Mesangial cell (primary cell): Measurements from ENCODE around the gene WDR5. TPM values are rescaled to one million over a fixed set of nuclear protein-coding genes. Genes with fewer than 3 reads are reported as not detected.

ENCODE experiments used
- total RNA-seq: library from RNA; depleted of rRNA; stranded (reverse); fragments of >200 nt; gene quantifications from 2 replicates; pipeline ENCODE4 v1.2.3, GENCODE V29; 2015

Gene WDR5
- total RNA-seq: 24.7 and 33.6 TPM in 2 replicates

DNA sequence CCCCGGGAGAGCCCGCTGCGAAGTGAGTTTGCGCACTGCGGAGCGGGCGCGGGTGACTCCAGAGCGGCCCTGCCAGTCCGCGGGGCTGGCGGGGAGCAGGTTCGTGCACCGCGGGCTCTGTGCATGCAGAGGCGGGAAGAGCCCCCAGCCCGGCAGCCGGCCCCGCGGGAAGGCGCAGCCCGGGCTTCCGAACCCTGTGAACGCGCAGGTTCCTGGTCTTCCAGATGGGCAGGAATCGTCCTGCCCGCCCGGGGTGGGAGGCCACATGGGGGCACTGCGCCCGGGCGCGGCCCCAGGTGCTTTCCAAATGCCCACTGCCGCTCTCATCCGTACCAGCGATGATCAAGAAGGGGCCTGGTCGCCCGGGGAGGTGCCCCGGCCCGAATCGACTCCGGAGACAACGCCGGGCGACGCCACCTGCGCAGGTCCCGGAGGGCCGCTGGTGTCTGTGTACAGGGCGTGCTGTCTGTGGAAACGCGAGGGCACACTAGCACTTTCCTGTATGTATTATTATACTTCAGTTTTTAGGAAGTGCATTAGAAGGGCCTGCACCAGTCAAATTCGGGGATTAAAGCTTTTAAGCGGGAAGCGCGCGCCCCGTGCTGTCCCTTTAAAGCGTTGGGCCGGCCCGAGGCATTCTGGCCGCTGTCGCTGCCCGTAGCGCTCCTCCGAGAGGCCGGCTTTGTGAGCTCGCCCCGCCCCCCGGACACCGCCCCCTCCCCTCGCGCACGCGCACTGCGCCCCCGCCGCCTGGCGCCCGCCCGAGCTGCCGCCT, at the start of gene WDR5:
WDR5 (plus strand) TSS at position 740 of the 775 bp plus-strand sequence. CDS start 3,796 bp downstream, outside the sequence.

Other genes starting within 250 kb of the WDR5 start
- 23.0 and 30.8 TPM in 2 replicates for gene VAV2, start 143.8 kb upstream of the WDR5 start, total RNA-seq
- 15.0 and 37.9 TPM in 2 replicates for gene BRD3OS, start 110.6 kb upstream of the WDR5 start, total RNA-seq
- 21.0 and 22.7 TPM in 2 replicates for gene BRD3, start 68.1 kb upstream of the WDR5 start, total RNA-seq
- not detected in 2 replicates for gene RNU6ATAC, start 28.5 kb downstream of the WDR5 start, total RNA-seq
- gene RXRA, start 190.4 kb downstream of the WDR5 start, total RNA-seq: 24.1 and 29.4 TPM in 2 replicates